CD8-positive, alpha-beta memory T cell (primary cell): ENCODE data around the gene ANKRD55. TPM values are rescaled to one million over a fixed set of nuclear protein-coding genes. Genes with fewer than 3 reads are reported as not detected.
"Not testable (repeated sequence)": the region's sequence is repeated elsewhere in the genome, so short reads cannot be mapped to it uniquely, and the experiment has no call there.

Experiments
- CTCF ChIA-PET: fragments of 350-600 bp; sonication (Branson Sonifier 250); formaldehyde crosslinking; loops from one replicate; lab custom pipeline; 2021; ENCODE audit warnings: antibody characterized with exemption; lab: Charles Lee
- POLR2A ChIA-PET: fragments of 350-600 bp; sonication (Branson Sonifier 250); formaldehyde crosslinking; loops from one replicate; lab custom pipeline; 2021; ENCODE audit warnings: antibody characterized with exemption; lab: Charles Lee
- DNase-seq, 5 donors: peaks; one replicate each; pipeline versions ENCODE4 v3.0.0 to v3.0.0-alpha.2; 2020 to 2022; ENCODE audit warnings: mixed read lengths in 1 of 5
- H3K27ac ChIP-seq: one replicate; pipeline ENCODE4 v1.7.0; 2013; ENCODE audit warnings: low read depth, mild to moderate bottlenecking, low read length, moderate library complexity
- H3K27me3 ChIP-seq: 2 replicates; pipeline ENCODE4 v1.7.0; 2013; ENCODE audit warnings: low read length, mild to moderate bottlenecking; ENCODE audit not compliant: insufficient read depth, poor library complexity, severe bottlenecking
- H3K36me3 ChIP-seq: 2 replicates; pipeline ENCODE4 v1.7.0; 2013; ENCODE audit warnings: mild to moderate bottlenecking, low read length, moderate library complexity; ENCODE audit not compliant: insufficient read depth
- H3K4me1 ChIP-seq: 2 replicates; pipeline ENCODE4 v1.7.0; 2013; ENCODE audit warnings: mild to moderate bottlenecking, low read length, moderate library complexity; ENCODE audit not compliant: insufficient read depth
- H3K4me3 ChIP-seq: 2 replicates; pipeline ENCODE4 v1.7.0; 2013; ENCODE audit warnings: mild to moderate bottlenecking, low read length
- H3K9me3 ChIP-seq: 2 replicates; pipeline ENCODE4 v1.7.0; 2013; ENCODE audit warnings: mild to moderate bottlenecking, low read length
- H3K27ac Mint-ChIP-seq, 8 donors: one replicate each; pipeline ENCODE4 v1.8.0; 2020 to 2021; ENCODE audit warnings: mixed read lengths in 8 of 8, mild to moderate bottlenecking in 6 of 8, inconsistent platforms in 3 of 8, moderate library complexity in 3 of 8
- H3K27me3 Mint-ChIP-seq, 2 donors: one replicate each; pipeline ENCODE4 v1.8.0; 2020 to 2021; ENCODE audit warnings: mixed read lengths in 2 of 2, mild to moderate bottlenecking in 1 of 2, moderate library complexity in 1 of 2
- H3K36me3 Mint-ChIP-seq, 3 donors: one replicate each; pipeline ENCODE4 v1.8.0; 2020 to 2021; ENCODE audit warnings: mixed read lengths in 3 of 3, inconsistent platforms in 1 of 3, mild to moderate bottlenecking in 1 of 3
- H3K4me1 Mint-ChIP-seq, 3 donors: one replicate each; pipeline ENCODE4 v1.8.0; 2020 to 2021; ENCODE audit warnings: mixed read lengths in 3 of 3, inconsistent platforms in 1 of 3, mild to moderate bottlenecking in 1 of 3
- H3K4me3 Mint-ChIP-seq, 7 donors: one replicate each; pipeline ENCODE4 v1.8.0; 2020 to 2021; ENCODE audit warnings: mixed read lengths in 7 of 7, mild to moderate bottlenecking in 6 of 7, moderate library complexity in 4 of 7, inconsistent platforms in 2 of 7
- H3K9me3 Mint-ChIP-seq, 5 donors: one replicate each; pipeline ENCODE4 v1.8.0; 2020 to 2022; ENCODE audit warnings: mixed read lengths in 5 of 5, mild to moderate bottlenecking in 3 of 5, moderate library complexity in 2 of 5, inconsistent platforms in 1 of 5
- polyA plus RNA-seq: library from polyadenylated mRNA; unstranded; fragments of 300-500 nt; fragmentation: Illumina TruSeq; gene quantifications from one replicate; pipeline ENCODE4 v1.2.3, GENCODE V29; 2021
- total RNA-seq, 2 experiments: library from RNA; stranded (reverse); gene quantifications; one replicate each; pipeline ENCODE4 v1.2.3, GENCODE V29; 2021

ANKRD55 gene
- total and polyA plus RNA-seq, 3 experiments from 2014 or later, result not detected

DNA sequence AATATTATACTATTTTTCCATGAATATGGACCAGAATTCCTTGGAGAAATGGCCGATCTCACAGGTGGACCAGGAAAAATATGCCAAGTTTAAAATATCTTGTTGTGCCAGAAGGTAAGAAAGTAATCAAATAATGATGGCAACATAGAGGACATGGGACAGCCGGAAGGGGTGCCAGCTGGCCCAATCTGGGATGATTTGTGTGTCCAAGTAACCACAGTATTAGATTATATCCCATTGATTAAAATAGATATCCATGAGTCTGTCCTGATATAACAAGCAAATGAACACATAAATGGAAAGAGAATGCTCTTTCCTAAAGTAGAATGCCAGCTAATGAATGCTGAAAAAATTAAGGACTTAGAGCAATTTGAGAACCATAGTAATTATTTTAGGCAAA, 39.6 kb upstream of the ANKRD55 start:
- H3K9me3 Mint-ChIP-seq, result no peaks in the 10 kb centered on the region
- ChIA-PET POLR2A (no interaction called here), CTCF (interaction anchor here (1.1 to 3.8 kb wide), 2 partner anchors 566 to 576 kb away, joined by 3 to 23 read pairs; no protein-coding TSS in a partner anchor)
- H3K27me3 ChIP-seq, result no peaks in the 10 kb centered on the region
- H3K36me3 ChIP-seq, result no peaks in the 10 kb centered on the region
- H3K4me3 ChIP-seq, result no peak overlapping the region
- H3K27ac Mint-ChIP-seq, result no peak overlapping the region
- H3K27ac ChIP-seq, result no peak overlapping the region
- H3K9me3 ChIP-seq, result no peaks in the 10 kb centered on the region
- no peak for DNase-seq
- no peak overlapping the region for H3K4me3 Mint-ChIP-seq
- peaks cover 8 to 15% (median 9%) of the 10 kb centered on the region in 3 donors for H3K4me1 Mint-ChIP-seq
- H3K36me3 Mint-ChIP-seq, result no peaks in the 10 kb centered on the region
- peaks cover under 1 to 8% of the 10 kb centered on the region in 2 donors for H3K27me3 Mint-ChIP-seq
- H3K4me1 ChIP-seq, result peaks cover 8% of the 10 kb centered on the region

DNA sequence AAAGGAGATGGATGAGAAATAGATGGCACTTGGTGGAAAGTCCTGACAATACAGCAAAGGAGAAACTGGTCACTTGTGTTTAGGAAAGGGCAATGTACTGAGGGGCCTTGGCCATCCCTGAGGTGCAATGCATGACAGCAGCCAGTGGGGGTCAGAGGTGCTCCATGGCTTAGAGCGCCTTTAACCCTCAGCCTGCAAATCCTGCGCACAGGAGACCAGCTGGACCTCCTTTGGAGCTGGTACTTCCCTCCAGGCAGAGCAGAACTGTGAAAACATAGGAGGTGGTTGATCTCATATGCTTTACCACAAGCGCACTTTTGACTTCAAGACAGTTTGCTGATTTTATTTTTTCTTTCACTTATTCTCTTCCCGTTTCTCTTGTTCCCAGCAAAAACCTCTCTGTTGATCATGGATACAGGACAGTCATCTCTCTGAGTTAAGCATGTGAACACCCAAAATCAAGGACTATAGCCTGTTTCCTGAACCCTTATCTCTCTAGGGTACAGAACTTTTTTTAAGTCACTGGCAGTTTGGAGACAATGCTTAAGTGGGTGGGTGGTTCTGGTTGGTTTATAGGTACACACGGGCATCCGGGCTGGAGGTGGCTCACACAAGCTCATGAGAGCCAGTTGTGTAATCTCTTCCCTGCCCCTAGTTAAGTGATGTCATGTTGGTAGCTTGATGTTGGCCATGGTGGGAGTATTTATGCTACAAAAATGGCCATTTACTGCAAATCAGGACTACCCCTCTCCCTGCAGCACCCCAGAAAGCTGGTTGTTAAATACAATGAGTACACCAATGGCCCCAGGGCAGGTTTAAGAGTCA, 37.6 kb upstream of the ANKRD55 start:
- CTCF ChIA-PET, result interaction anchor here (0.7 to 3.8 kb wide), 15 partner anchors 20 to 955 kb away, joined by 3 to 23 read pairs (median 3); partner anchors contain the start of gene GPBP1
- peaks cover 0 to 10% of the 10 kb centered on the region in 2 donors for H3K27me3 Mint-ChIP-seq
- H3K4me1 Mint-ChIP-seq, result peaks cover 8 to 15% (median 9%) of the 10 kb centered on the region in 3 donors
- POLR2A ChIA-PET, result interaction anchor here (0.6 kb wide), 1 partner anchor 321 kb away, joined by 3 read pairs; no protein-coding TSS in a partner anchor
- peaks cover 8% of the 10 kb centered on the region for H3K4me1 ChIP-seq
- H3K4me3 ChIP-seq, result no peak overlapping the region
- no peaks in the 10 kb centered on the region for H3K9me3 ChIP-seq
- DNase-seq, result peak; percentile 39 to 65 (median 56)
- H3K36me3 Mint-ChIP-seq, result no peaks in the 10 kb centered on the region
- H3K9me3 Mint-ChIP-seq, result no peaks in the 10 kb centered on the region
- no peaks in the 10 kb centered on the region for H3K27me3 ChIP-seq
- peak overlapping the region in 4 of 7 donors; percentile 14 to 70 (median 16) for H3K4me3 Mint-ChIP-seq
- H3K27ac Mint-ChIP-seq, result peak overlapping the region in 3 of 8 donors; percentile 32 to 64 (median 35)
- no peak overlapping the region for H3K27ac ChIP-seq
- H3K36me3 ChIP-seq, result no peaks in the 10 kb centered on the region

DNA sequence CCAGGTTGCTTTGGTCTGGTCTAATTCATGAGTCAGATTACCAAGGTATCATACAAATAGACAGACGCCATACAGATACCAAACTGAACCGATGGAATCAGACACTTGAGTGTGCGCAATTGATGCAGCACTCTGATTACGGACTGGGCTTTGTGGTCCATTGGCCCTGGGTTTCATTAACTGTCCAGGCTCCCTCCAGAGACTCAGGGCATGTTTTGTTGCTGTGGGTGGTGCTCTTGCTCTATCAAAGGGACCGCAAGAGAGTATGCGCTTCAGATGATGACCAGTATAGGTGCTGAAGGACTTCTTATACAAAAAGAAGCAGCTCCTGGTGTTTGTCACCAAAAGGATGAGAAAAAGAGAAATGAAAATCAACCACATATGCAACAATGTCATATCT, 36.9 kb upstream of the ANKRD55 start:
- Histone ChIP-seq H3K4me3 (no peak overlapping the region), H3K27ac (no peak overlapping the region), H3K36me3 (no peaks in the 10 kb centered on the region), H3K4me1 (peaks cover 8% of the 10 kb centered on the region), H3K27me3 (no peaks in the 10 kb centered on the region), H3K9me3 (no peaks in the 10 kb centered on the region)
- Mint-ChIP-seq H3K9me3 (no peaks in the 10 kb centered on the region), H3K27ac (no peak overlapping the region), H3K36me3 (no peaks in the 10 kb centered on the region), H3K4me3 (no peak overlapping the region), H3K27me3 (peaks cover 1 to 10% of the 10 kb centered on the region in 2 donors), H3K4me1 (peaks cover 8 to 15% (median 9%) of the 10 kb centered on the region in 3 donors)
- ChIA-PET CTCF (interaction anchor here (0.9 to 3.8 kb wide), 10 partner anchors 21 to 955 kb away, joined by 3 to 23 read pairs (median 4); no protein-coding TSS in a partner anchor), POLR2A (interaction anchor here (0.6 kb wide), 1 partner anchor 320 kb away, joined by 3 read pairs; no protein-coding TSS in a partner anchor)
- DNase-seq, result no peak

GRCh38 chr5:56269216-56269927, 36.2 kb upstream of the ANKRD55 start:
- H3K9me3 Mint-ChIP-seq, result no peaks in the 10 kb centered on the region
- no peak overlapping the region for H3K27ac ChIP-seq
- ChIA-PET CTCF (interaction anchor here (1.1 to 3.8 kb wide), 5 partner anchors 398 to 573 kb away, joined by 3 to 23 read pairs (median 4); no protein-coding TSS in a partner anchor), POLR2A (no interaction called here)
- no peaks in the 10 kb centered on the region for H3K36me3 ChIP-seq
- no peaks in the 10 kb centered on the region for H3K9me3 ChIP-seq
- H3K27me3 ChIP-seq, result no peaks in the 10 kb centered on the region
- no peak overlapping the region for H3K4me3 Mint-ChIP-seq
- no peaks in the 10 kb centered on the region for H3K36me3 Mint-ChIP-seq
- H3K27ac Mint-ChIP-seq, result peak overlapping the region in 1 of 8 donors; percentile 40
- peaks cover 8% of the 10 kb centered on the region for H3K4me1 ChIP-seq
- peaks cover 8 to 15% (median 9%) of the 10 kb centered on the region in 3 donors for H3K4me1 Mint-ChIP-seq
- no peak overlapping the region for H3K4me3 ChIP-seq
- H3K27me3 Mint-ChIP-seq, result peaks cover 3 to 10% of the 10 kb centered on the region in 2 donors
- no peak for DNase-seq

- H3K36me3 Mint-ChIP-seq, H3K4me3 Mint-ChIP-seq, H3K9me3 ChIP-seq, DNase-seq, H3K27ac ChIP-seq, H3K4me3 ChIP-seq, POLR2A ChIA-PET, H3K9me3 Mint-ChIP-seq, H3K4me1 ChIP-seq, H3K27ac Mint-ChIP-seq, H3K27me3 ChIP-seq, H3K27me3 Mint-ChIP-seq, H3K36me3 ChIP-seq: not testable (repeated sequence)
- H3K4me1 Mint-ChIP-seq, result peaks cover 8 to 15% (median 9%) of the 10 kb centered on the region in 3 donors
- CTCF ChIA-PET, result interaction anchor here (1.0 to 2.2 kb wide), 3 partner anchors 397 to 570 kb away, joined by 3 to 5 read pairs (median 4); no protein-coding TSS in a partner anchor
Measured at GRCh38 chr5:56268707-56269106, 35.6 kb upstream of the ANKRD55 start.

DNA sequence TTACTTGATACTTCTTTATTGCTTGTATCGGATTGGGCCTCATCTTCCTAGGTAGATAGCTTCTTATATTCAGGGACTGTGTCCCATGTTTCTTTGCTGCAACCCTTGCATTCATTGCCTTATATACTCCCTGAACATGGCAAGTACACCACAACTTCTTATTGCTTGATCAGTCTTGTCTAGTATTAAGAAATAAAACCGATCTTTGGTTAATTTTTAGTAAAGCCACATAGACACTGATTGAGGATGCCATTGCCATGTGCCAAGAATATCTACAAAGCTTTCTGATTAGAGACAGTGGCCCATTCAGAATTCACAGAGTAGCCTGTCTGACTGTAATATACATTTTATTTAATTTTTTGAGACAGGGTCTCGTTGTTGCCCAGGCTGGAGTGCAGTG, 34.7 kb upstream of the ANKRD55 start:
- H3K36me3 Mint-ChIP-seq, result no peaks in the 10 kb centered on the region
- no peak overlapping the region for H3K4me3 ChIP-seq
- no peak for DNase-seq
- H3K36me3 ChIP-seq, result no peaks in the 10 kb centered on the region
- H3K27me3 ChIP-seq, result no peaks in the 10 kb centered on the region
- no peaks in the 10 kb centered on the region for H3K9me3 ChIP-seq
- no peak overlapping the region for H3K4me3 Mint-ChIP-seq
- peaks cover 8% of the 10 kb centered on the region for H3K4me1 ChIP-seq
- peaks cover 8 to 15% (median 9%) of the 10 kb centered on the region in 3 donors for H3K4me1 Mint-ChIP-seq
- ChIA-PET POLR2A (no interaction called here), CTCF (interaction anchor here (1.0 to 2.2 kb wide), 3 partner anchors 332 to 571 kb away, joined by 3 to 5 read pairs (median 3); no protein-coding TSS in a partner anchor)
- no peak overlapping the region for H3K27ac ChIP-seq
- H3K9me3 Mint-ChIP-seq, result no peaks in the 10 kb centered on the region
- H3K27ac Mint-ChIP-seq, result no peak overlapping the region
- H3K27me3 Mint-ChIP-seq, result peaks cover 3 to 10% of the 10 kb centered on the region in 2 donors

DNA sequence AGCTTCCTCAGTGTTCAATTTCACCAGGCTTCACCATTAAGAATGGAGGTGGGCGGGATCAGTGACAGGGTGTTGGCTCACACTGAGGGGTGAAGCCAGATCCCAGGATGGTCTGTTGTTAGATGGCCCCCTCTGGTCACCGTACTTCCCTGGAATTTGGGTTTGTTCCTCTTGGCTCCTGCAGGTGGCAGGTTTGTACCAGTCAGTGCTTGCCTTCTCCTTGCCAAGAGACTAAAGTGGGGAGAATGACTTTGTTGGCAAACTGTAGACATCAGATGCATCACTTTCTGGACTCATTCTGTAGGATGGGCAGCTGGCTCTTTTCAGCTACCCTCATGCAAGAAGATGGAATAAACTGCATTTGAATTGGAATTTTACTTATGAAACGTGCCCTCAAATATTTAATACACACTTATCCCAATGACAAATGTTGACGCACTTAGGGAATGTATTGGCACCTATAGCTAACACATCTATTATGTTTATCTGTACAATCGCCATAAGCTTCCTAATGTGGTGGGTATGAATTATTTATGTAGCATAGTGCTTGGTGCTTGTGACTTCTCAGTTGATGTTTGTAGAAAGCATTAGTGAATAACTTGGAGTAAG, 31.4 kb upstream of the ANKRD55 start:
- peaks cover 3 to 8% of the 10 kb centered on the region in 2 donors for H3K27me3 Mint-ChIP-seq
- Histone ChIP-seq H3K4me1 (no peaks in the 10 kb centered on the region), H3K27ac (no peak overlapping the region), H3K4me3 (no peak overlapping the region), H3K36me3 (no peaks in the 10 kb centered on the region), H3K9me3 (no peaks in the 10 kb centered on the region), H3K27me3 (no peaks in the 10 kb centered on the region)
- ChIA-PET CTCF (interaction anchor here (0.7 to 2.6 kb wide), 2 partner anchors 573 to 626 kb away, joined by 3 to 15 read pairs; no protein-coding TSS in a partner anchor), POLR2A (no interaction called here)
- DNase-seq, result peak in 1 of 5 donors; percentile 17
- no peak overlapping the region for H3K27ac Mint-ChIP-seq
- H3K4me1 Mint-ChIP-seq, result peaks cover 0 to 2% (median 0%) of the 10 kb centered on the region in 3 donors
- H3K36me3 Mint-ChIP-seq, result no peaks in the 10 kb centered on the region
- no peak overlapping the region for H3K4me3 Mint-ChIP-seq
- no peaks in the 10 kb centered on the region for H3K9me3 Mint-ChIP-seq
